HCT116 (cell line): ENCODE results near the gene PRDX4. TPM values are rescaled to one million over a fixed set of nuclear protein-coding genes. Genes with fewer than 3 reads are reported as not detected.

Experiments used
- ATAC-seq: fragments of 200-7000 bp; cut with Tn5 transposase; 2 replicates; pipeline ENCODE4 v1.9.1; 2020; ENCODE audit warnings: mild to moderate bottlenecking, moderate library complexity
- BruUV-seq: library from RNA; stranded (reverse); fragments of 400-500 nt; replicated peaks from 2 replicates; lab custom pipeline; 2021; lab: Mats Ljungman, UMichigan
- CTCF ChIA-PET: fragments of 300-600 bp; sonication (Branson Sonifier 250); formaldehyde crosslinking; loops from one replicate; lab custom pipeline; 2021; ENCODE audit warnings: antibody characterized with exemption; lab: Charles Lee
- POLR2A ChIA-PET: fragments of 300-600, 350-600 bp; sonication (Branson Sonifier 250); formaldehyde crosslinking; loops from one replicate; lab custom pipeline; 2021; ENCODE audit warnings: antibody characterized with exemption; lab: Charles Lee
- RAD21 ChIA-PET, 2 experiments: fragments of 300-600 bp; sonication (Branson Sonifier 250); formaldehyde crosslinking; loops; one replicate each; lab custom pipeline; 2023; ENCODE audit warnings: low total read pairs in 2 of 2; ENCODE audit not compliant: uncharacterized antibody in 2 of 2, unreplicated experiment in 2 of 2, low non-redundant PET in 1 of 2; lab: Charles Lee
- DNase-seq: peaks from one replicate; pipeline ENCODE4 v3.0.0-alpha.2; 2010; ENCODE audit warnings: low read depth, low spot score
- H2AFZ ChIP-seq: fragments of 200-600 bp; shearing (Covaris generic), sonication (generic); 2 replicates; pipeline ENCODE4 v1.6.1; 2017; ENCODE audit warnings: low read depth, mixed run types, mixed read lengths, antibody characterized with exemption, low read length; ENCODE audit not compliant: poor library complexity, severe bottlenecking
- H3K27ac ChIP-seq: 2 replicates; pipeline ENCODE4 v1.5.1; 2012; ENCODE audit warnings: low read depth, low read length
- H3K27me3 ChIP-seq: fragments of 200-600 bp; sonication (generic); 2 replicates; pipeline ENCODE4 v1.6.1; 2016; ENCODE audit warnings: mixed run types, low read length, mixed read lengths; ENCODE audit not compliant: insufficient read depth
- H3K36me3 ChIP-seq, 2 experiments: fragments of 200-500 bp in 1 of 2; fragments of 200-600 bp in 1 of 2; sonication (Bioruptor generic) in 1 of 2; sonication (generic) in 1 of 2; 2 replicates each; pipeline versions ENCODE4 v1.5.1 to v1.6.1; 2014 to 2016; ENCODE audit warnings: low read length in 2 of 2, inconsistent platforms in 1 of 2, mixed read lengths in 1 of 2, mixed run types in 1 of 2; ENCODE audit not compliant: insufficient read depth in 2 of 2, control insufficient read depth in 1 of 2
- H3K4me1 ChIP-seq, 2 experiments: fragments of 200-600 bp in 1 of 2; sonication (generic) in 1 of 2; 2 replicates each; pipeline versions ENCODE4 v1.5.1 to v1.6.1; 2012 to 2017; ENCODE audit warnings: low read length in 2 of 2, inconsistent platforms in 1 of 2, mild to moderate bottlenecking in 1 of 2, mixed read lengths in 1 of 2, mixed run types in 1 of 2, moderate library complexity in 1 of 2; ENCODE audit not compliant: insufficient read depth in 2 of 2, control insufficient read depth in 1 of 2
- H3K4me2 ChIP-seq: fragments of 200-600 bp; sonication (generic); 2 replicates; pipeline ENCODE4 v1.6.1; 2017; ENCODE audit warnings: mixed run types, low read length, mixed read lengths
- H3K4me3 ChIP-seq, 2 experiments: fragments of 200-600 bp in 1 of 2; sonication (generic) in 1 of 2; replicated peaks in 1 of 2; 2 replicates each; pipeline ENCODE4 v1.5.1; 2011 to 2016; ENCODE audit warnings: low read length in 2 of 2, control low read depth in 1 of 2, low read depth in 1 of 2, mild to moderate bottlenecking in 1 of 2, mixed read lengths in 1 of 2, mixed run types in 1 of 2
- H3K79me2 ChIP-seq: fragments of 200-600 bp; sonication (generic); 2 replicates; pipeline ENCODE4 v1.6.1; 2017; ENCODE audit warnings: mild to moderate bottlenecking, mixed run types, low read length, moderate library complexity, mixed read lengths; ENCODE audit not compliant: insufficient read depth
- H3K9ac ChIP-seq: fragments of 200-600 bp; sonication (generic); 2 replicates; pipeline ENCODE4 v1.6.1; 2016; ENCODE audit warnings: low read length, mixed read lengths
- H3K9me2 ChIP-seq: fragments of 200-600 bp; sonication (generic), shearing (Covaris generic); 2 replicates; pipeline ENCODE4 v1.6.1; 2017; ENCODE audit warnings: mixed run types, mild to moderate bottlenecking, moderate library complexity; ENCODE audit not compliant: insufficient read depth
- H3K9me3 ChIP-seq, 2 experiments: fragments of 200-500 bp in 1 of 2; fragments of 200-600 bp in 1 of 2; sonication (Bioruptor generic) in 1 of 2; sonication (generic) in 1 of 2; 2 replicates each; pipeline ENCODE4 v1.6.1; 2014 to 2017; ENCODE audit warnings: low read length in 2 of 2, mixed read lengths in 2 of 2, inconsistent platforms in 1 of 2, low read depth in 1 of 2, mild to moderate bottlenecking in 1 of 2, mixed run types in 1 of 2, moderate library complexity in 1 of 2; ENCODE audit not compliant: control insufficient read depth in 1 of 2, insufficient read depth in 1 of 2
- H4K20me1 ChIP-seq: fragments of 200-600 bp; sonication (generic), shearing (Covaris generic); 2 replicates; pipeline ENCODE4 v1.6.1; 2017; ENCODE audit warnings: mixed run types, mild to moderate bottlenecking, moderate library complexity; ENCODE audit not compliant: insufficient read depth
- CBX3 ChIP-seq: IDR thresholded peaks from 2 replicates; pipeline ENCODE4 v1.6.1; 2012; ENCODE audit warnings: low read depth
- ELF1 ChIP-seq: IDR thresholded peaks from 2 replicates; pipeline ENCODE4 v1.6.1; 2012; ENCODE audit warnings: low read depth, borderline replicate concordance
- TCF7L2 ChIP-seq: IDR thresholded peaks from 2 replicates; pipeline ENCODE4 v1.7.0; 2011; ENCODE audit warnings: borderline replicate concordance, inconsistent platforms; ENCODE audit not compliant: insufficient read depth, insufficient read length; ENCODE audit errors: extremely low read depth
- ZFX ChIP-seq: fragments of 450-650 bp; IDR thresholded peaks from 2 replicates; pipeline ENCODE4 v1.6.1; 2017
- intact Hi-C: fragments of 100-400 bp; cut with micrococcal nuclease; formaldehyde crosslinking; loops from 2 replicates; pipeline ENCODE4 v1.10.0; 2022
- total RNA-seq: library from RNA; stranded (reverse); gene quantifications from one replicate; pipeline ENCODE4 v1.2.1, GENCODE V29; 2021; ENCODE audit not compliant: unreplicated experiment
- TF ChIP-seq, protein P1 (sequence below): IDR thresholded peaks from 2 replicates; pipeline ENCODE4 v1.6.1; 2012; ENCODE audit warnings: low read depth
- TF ChIP-seq, protein P2 (sequence below): IDR thresholded peaks from 2 replicates; pipeline ENCODE4 v1.6.1; 2012
- TF ChIP-seq, protein P3 (sequence below): IDR thresholded peaks from 2 replicates; pipeline ENCODE4 v1.6.1; 2012

PRDX4 gene
- total RNA-seq, 1 experiment from 2014 or later, result 122 TPM

DNA sequence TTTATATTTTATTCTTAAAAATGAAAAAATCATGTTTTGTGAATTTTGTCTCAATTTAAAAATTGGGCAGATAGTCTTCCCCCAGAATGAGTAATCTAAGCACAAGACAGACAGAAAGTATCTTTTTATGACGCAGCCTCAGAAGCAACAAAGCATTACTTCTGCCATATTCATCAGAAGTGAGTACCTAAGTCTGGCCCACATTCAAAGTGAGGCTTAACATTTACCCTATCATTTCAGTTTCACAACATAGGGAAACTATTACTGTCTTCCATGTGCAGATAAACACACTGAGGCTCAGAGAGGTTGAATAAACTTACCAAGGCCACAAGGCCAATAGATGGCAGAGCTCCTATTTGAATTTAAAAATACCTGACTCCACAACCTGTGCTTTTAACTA, 4.4 kb upstream of the PRDX4 start:
- H3K27me3 ChIP-seq, result no peaks in the 10 kb centered on the region
- ATAC-seq (no peak), DNase-seq (no peak)
- BruUV-seq, result no TSS peak
- H4K20me1 ChIP-seq, result no peaks in the 10 kb centered on the region
- no peak overlapping the region for H3K4me3 ChIP-seq
- H2AFZ ChIP-seq, result no peak overlapping the region
- RAD21 ChIA-PET, result no interaction called here
- no peak overlapping the region for H3K27ac ChIP-seq
- no peak overlapping the region for H3K9ac ChIP-seq
- no peak overlapping the region for H3K4me2 ChIP-seq
- H3K9me3 ChIP-seq, result no peaks in the 10 kb centered on the region
- POLR2A ChIA-PET, result no interaction called here
- H3K9me2 ChIP-seq, result no peaks in the 10 kb centered on the region
- H3K4me1 ChIP-seq, result peaks cover 2 to 6% of the 10 kb centered on the region in 2 experiments; a peak in 2 of 4 replicates
- intact Hi-C loops, result no loop called here
- H3K79me2 ChIP-seq, result peaks cover 4% of the 10 kb centered on the region
- TF ChIP-seq, protein P1, sequence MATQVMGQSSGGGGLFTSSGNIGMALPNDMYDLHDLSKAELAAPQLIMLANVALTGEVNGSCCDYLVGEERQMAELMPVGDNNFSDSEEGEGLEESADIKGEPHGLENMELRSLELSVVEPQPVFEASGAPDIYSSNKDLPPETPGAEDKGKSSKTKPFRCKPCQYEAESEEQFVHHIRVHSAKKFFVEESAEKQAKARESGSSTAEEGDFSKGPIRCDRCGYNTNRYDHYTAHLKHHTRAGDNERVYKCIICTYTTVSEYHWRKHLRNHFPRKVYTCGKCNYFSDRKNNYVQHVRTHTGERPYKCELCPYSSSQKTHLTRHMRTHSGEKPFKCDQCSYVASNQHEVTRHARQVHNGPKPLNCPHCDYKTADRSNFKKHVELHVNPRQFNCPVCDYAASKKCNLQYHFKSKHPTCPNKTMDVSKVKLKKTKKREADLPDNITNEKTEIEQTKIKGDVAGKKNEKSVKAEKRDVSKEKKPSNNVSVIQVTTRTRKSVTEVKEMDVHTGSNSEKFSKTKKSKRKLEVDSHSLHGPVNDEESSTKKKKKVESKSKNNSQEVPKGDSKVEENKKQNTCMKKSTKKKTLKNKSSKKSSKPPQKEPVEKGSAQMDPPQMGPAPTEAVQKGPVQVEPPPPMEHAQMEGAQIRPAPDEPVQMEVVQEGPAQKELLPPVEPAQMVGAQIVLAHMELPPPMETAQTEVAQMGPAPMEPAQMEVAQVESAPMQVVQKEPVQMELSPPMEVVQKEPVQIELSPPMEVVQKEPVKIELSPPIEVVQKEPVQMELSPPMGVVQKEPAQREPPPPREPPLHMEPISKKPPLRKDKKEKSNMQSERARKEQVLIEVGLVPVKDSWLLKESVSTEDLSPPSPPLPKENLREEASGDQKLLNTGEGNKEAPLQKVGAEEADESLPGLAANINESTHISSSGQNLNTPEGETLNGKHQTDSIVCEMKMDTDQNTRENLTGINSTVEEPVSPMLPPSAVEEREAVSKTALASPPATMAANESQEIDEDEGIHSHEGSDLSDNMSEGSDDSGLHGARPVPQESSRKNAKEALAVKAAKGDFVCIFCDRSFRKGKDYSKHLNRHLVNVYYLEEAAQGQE, result no peak
- CTCF ChIA-PET, result no interaction called here
- H3K36me3 ChIP-seq, result no peaks in the 10 kb centered on the region

DNA sequence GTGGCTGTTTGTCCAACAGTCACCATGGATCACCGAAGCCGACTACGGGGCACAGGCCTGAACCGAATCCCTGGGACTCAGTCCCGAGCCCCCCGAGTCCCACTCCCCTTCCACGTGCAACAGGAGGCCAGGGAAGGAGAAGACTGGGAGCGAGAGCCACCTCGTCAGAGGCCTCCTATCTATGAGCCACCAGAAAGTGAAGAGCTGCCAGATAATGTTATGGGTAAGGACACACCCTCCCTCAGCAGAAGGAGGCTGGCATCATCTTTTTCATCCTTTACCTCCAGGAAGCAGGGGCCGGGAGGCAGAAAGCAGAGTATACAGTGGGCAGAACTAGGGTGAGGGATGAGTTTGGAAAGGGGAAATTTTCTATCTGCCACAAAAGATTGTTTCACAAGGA, 2.8 kb upstream of the PRDX4 start:
- TF ChIP-seq CBX3, result no peak
- TF ChIP-seq, protein P1, result no peak
- TF ChIP-seq ZFX, result no peak
- TF ChIP-seq ELF1, result no peak
- TF ChIP-seq, protein P2, sequence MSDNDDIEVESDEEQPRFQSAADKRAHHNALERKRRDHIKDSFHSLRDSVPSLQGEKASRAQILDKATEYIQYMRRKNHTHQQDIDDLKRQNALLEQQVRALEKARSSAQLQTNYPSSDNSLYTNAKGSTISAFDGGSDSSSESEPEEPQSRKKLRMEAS, result no peak
- no peak for TF ChIP-seq TCF7L2
- TF ChIP-seq, protein P3, sequence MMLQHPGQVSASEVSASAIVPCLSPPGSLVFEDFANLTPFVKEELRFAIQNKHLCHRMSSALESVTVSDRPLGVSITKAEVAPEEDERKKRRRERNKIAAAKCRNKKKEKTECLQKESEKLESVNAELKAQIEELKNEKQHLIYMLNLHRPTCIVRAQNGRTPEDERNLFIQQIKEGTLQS, result no peak
- TF ChIP-seq, all 23 proteins: peak for 0
- ATAC-seq (no peak), DNase-seq (no peak)
- Histone ChIP-seq H3K9me2 (no peaks in the 10 kb centered on the region), H3K4me3 (no peak overlapping the region), H2AFZ (no peak overlapping the region), H3K36me3 (no peaks in the 10 kb centered on the region), H3K79me2 (peaks cover 20% of the 10 kb centered on the region), H3K9ac (no peak overlapping the region), H3K9me3 (no peaks in the 10 kb centered on the region), H3K4me1 (peaks cover 2 to 9% of the 10 kb centered on the region in 2 experiments; a peak in 2 of 4 replicates), H3K4me2 (no peak overlapping the region), H3K27me3 (no peaks in the 10 kb centered on the region), H3K27ac (no peak overlapping the region), H4K20me1 (no peaks in the 10 kb centered on the region)
- intact Hi-C loops, result no loop called here
- no TSS peak for BruUV-seq
- RAD21 ChIA-PET, result no interaction called here
- POLR2A ChIA-PET, result no interaction called here
- CTCF ChIA-PET, result no interaction called here
